Progenitor cell of endocrine pancreas (in vitro differentiated cells): ENCODE measurements around the gene TSR1. TPM values are rescaled to one million over a fixed set of nuclear protein-coding genes. Genes with fewer than 3 reads are reported as not detected.

Experiments used
- DNase-seq: peaks from one replicate; pipeline ENCODE4 v3.0.0; 2021; ENCODE audit warnings: low spot score; ENCODE audit not compliant: unreplicated experiment
- H3K27ac Mint-ChIP-seq: 2 replicates; pipeline ENCODE4 v1.8.0; 2021; ENCODE audit warnings: mild to moderate bottlenecking, moderate library complexity, mixed read lengths
- H3K27me3 Mint-ChIP-seq: 2 replicates; pipeline ENCODE4 v1.8.0; 2021; ENCODE audit warnings: mixed read lengths
- H3K36me3 Mint-ChIP-seq: 2 replicates; pipeline ENCODE4 v1.8.0; 2022; ENCODE audit warnings: mixed read lengths; ENCODE audit not compliant: insufficient read depth
- H3K4me1 Mint-ChIP-seq: 2 replicates; pipeline ENCODE4 v1.8.0; 2021; ENCODE audit warnings: low read depth, mixed read lengths
- H3K4me3 Mint-ChIP-seq: 2 replicates; pipeline ENCODE4 v1.8.0; 2021; ENCODE audit warnings: low read depth, mild to moderate bottlenecking, moderate library complexity, mixed read lengths
- H3K9me3 Mint-ChIP-seq: 2 replicates; pipeline ENCODE4 v1.8.0; 2021; ENCODE audit warnings: low read depth, mixed read lengths
- CTCF ChIP-seq: fragments of 200-600 bp; sonication (generic); IDR thresholded peaks from one replicate; pipeline ENCODE4 v1.5.0; 2021; ENCODE audit warnings: antibody characterized with exemption, mild to moderate bottlenecking; ENCODE audit not compliant: unreplicated experiment
- total RNA-seq: library from RNA; stranded (reverse); gene quantifications from 2 replicates; pipeline ENCODE4 v1.2.1, GENCODE V29; 2021

TSR1 gene
- total RNA-seq, 1 donor from 2014 or later: 33.5 TPM

- no peak for DNase-seq
- no peak overlapping the region for H3K27ac Mint-ChIP-seq
- H3K9me3 Mint-ChIP-seq: no peaks in the 10 kb centered on the region
- H3K4me1 Mint-ChIP-seq: no peaks in the 10 kb centered on the region
- no peak overlapping the region for H3K4me3 Mint-ChIP-seq
- peaks cover 5% of the 10 kb centered on the region for H3K36me3 Mint-ChIP-seq
- H3K27me3 Mint-ChIP-seq: no peaks in the 10 kb centered on the region
- no peak for TF ChIP-seq CTCF
These were observed 35.9 kb upstream of the TSR1 start for GRCh38 chr17:2372180-2372579.

GRCh38 chr17:2371183-2372130 lies 35.2 kb upstream of the TSR1 start:
- no peak for DNase-seq
- no peak overlapping the region for H3K27ac Mint-ChIP-seq
- no peaks in the 10 kb centered on the region for H3K9me3 Mint-ChIP-seq

GRCh38 chr17:2370211-2370589 lies 33.9 kb upstream of the TSR1 start:
- Mint-ChIP-seq H3K36me3 (peaks cover 7% of the 10 kb centered on the region), H3K27me3 (no peaks in the 10 kb centered on the region), H3K4me1 (no peaks in the 10 kb centered on the region), H3K27ac (no peak overlapping the region), H3K4me3 (no peak overlapping the region), H3K9me3 (no peaks in the 10 kb centered on the region)
- no peak for TF ChIP-seq CTCF
- no peak for DNase-seq

More at GRCh38 chr17:2371183-2372130, 35.2 kb upstream of the TSR1 start:
- Mint-ChIP-seq H3K27me3 (no peaks in the 10 kb centered on the region), H3K4me1 (no peaks in the 10 kb centered on the region), H3K36me3 (peaks cover 7% of the 10 kb centered on the region), H3K4me3 (no peak overlapping the region)
- no peak for TF ChIP-seq CTCF

DNA sequence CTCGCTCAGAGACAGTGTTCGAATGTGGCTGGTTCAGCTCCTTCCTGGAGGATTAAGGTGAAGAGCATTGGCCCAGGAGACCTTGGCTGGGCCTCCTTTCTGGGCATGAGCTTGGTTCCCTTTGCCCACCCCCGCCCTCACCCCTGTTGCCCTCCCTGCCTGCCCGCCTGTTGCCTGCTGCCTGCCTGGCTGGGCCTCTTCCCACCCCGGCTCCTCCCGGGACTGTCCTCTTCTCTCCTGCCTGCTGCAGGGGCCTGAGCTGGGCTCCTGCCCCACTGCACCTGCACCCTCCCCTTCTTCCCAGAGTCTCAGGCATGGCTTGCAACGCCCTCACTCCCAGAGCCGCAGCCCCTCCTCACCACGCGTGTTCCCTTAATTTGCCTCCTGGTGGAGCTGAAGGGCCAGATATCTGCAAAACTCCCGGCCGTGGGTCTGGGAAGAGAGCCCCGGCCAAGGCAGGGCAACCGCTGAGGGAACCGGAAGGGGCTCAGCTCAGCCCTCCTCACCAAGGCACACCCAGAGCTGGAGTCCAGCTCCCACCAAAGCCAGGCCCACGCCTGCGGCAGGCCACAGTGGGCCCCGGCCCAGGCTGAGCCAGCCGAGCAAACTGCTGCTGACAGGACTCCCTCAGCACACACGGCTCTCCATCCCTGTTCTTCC lies 33.4 kb upstream of the TSR1 start:
- H3K36me3 Mint-ChIP-seq: peaks cover 3% of the 10 kb centered on the region
- H3K4me3 Mint-ChIP-seq: no peak overlapping the region
- TF ChIP-seq CTCF: no peak
- no peak overlapping the region for H3K27ac Mint-ChIP-seq
- H3K4me1 Mint-ChIP-seq: no peaks in the 10 kb centered on the region
- DNase-seq: no peak
- no peaks in the 10 kb centered on the region for H3K9me3 Mint-ChIP-seq
- no peaks in the 10 kb centered on the region for H3K27me3 Mint-ChIP-seq

DNA sequence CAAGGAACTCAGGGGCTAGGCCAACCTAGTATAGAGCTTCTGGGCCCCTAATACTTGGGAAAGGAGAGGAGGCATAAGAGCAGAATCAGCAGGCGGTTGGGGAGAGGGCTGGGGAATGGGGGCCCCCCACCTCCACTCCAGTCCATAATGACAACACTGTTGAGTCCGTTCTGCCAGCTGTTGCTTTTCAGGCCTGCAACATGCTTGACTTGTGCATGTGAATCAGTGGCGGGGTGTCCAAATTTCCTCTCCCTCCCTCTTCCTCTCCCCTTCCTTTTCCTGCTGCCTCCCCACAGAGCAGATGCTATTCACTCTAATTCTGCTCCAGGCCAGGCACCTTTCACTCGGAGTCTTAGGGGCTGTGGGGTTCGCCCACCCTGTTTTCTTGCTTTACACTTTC lies 32.8 kb upstream of the TSR1 start:
- H3K9me3 Mint-ChIP-seq: no peaks in the 10 kb centered on the region
- no peaks in the 10 kb centered on the region for H3K4me1 Mint-ChIP-seq
- no peaks in the 10 kb centered on the region for H3K27me3 Mint-ChIP-seq
- no peak overlapping the region for H3K4me3 Mint-ChIP-seq
- H3K36me3 Mint-ChIP-seq: peaks cover 3% of the 10 kb centered on the region
- no peak overlapping the region for H3K27ac Mint-ChIP-seq
- DNase-seq: no peak
- TF ChIP-seq CTCF: no peak
